ENCODE data around the gene ADAMTS17. TPM values are rescaled to one million over a fixed set of nuclear protein-coding genes. Genes with fewer than 3 reads are reported as not detected.
"Not testable (repeated sequence)": the region's sequence is repeated elsewhere in the genome, so short reads cannot be mapped to it uniquely, and the experiment has no call there.

ADAMTS17 gene
- total RNA-seq, 2 donors from 2014 or later: 4.0 to 6.8 TPM

- no peak for DNase-seq (ENCODE audit: low spot score)
- intact Hi-C loops (cut with DNase I): no loop called here
These were observed 348.5 kb downstream of the ADAMTS17 start for GRCh38 chr15:99993262-99993661.

GRCh38 chr15:99992611-99993231 is 349.1 kb downstream of the ADAMTS17 start:
- intact Hi-C loops (cut with DNase I): no loop called here

GRCh38 chr15:99989095-99989494 is 352.7 kb downstream of the ADAMTS17 start:
- intact Hi-C loops (cut with DNase I): no loop called here
- DNase-seq (ENCODE audit: low spot score): peak; percentile 64

More at GRCh38 chr15:99992611-99993231, 349.1 kb downstream of the ADAMTS17 start:
- peak; percentile 70 for DNase-seq (ENCODE audit: low spot score)

- intact Hi-C loops (cut with DNase I): no loop called here
- DNase-seq (ENCODE audit: low spot score): peak; percentile 43
These were observed 354.1 kb downstream of the ADAMTS17 start for GRCh38 chr15:99987701-99988100.

GRCh38 chr15:99987119-99987506 is 354.7 kb downstream of the ADAMTS17 start:
- no peak for DNase-seq (ENCODE audit: low spot score)
- intact Hi-C loops (cut with DNase I): no loop called here

GRCh38 chr15:99986297-99987118 is 355.3 kb downstream of the ADAMTS17 start:
- no peak for DNase-seq (ENCODE audit: low spot score)
- intact Hi-C loops (cut with DNase I): no loop called here

GRCh38 chr15:99985878-99986277 is 355.9 kb downstream of the ADAMTS17 start:
- no peak for DNase-seq (ENCODE audit: low spot score)
- intact Hi-C loops (cut with DNase I): no loop called here

GRCh38 chr15:99984491-99985243 is 357.1 kb downstream of the ADAMTS17 start:
- intact Hi-C loops (cut with DNase I): no loop called here
- no peak for DNase-seq (ENCODE audit: low spot score)

- intact Hi-C loops (cut with DNase I): no loop called here
- no peak for DNase-seq (ENCODE audit: low spot score)
These were observed 357.9 kb downstream of the ADAMTS17 start for GRCh38 chr15:99983886-99984286.

GRCh38 chr15:99983171-99983885 is 358.4 kb downstream of the ADAMTS17 start:
- no peak for DNase-seq (ENCODE audit: low spot score)
- intact Hi-C loops (cut with DNase I): no loop called here

GRCh38 chr15:99982662-99983061 is 359.1 kb downstream of the ADAMTS17 start:
- intact Hi-C loops (cut with DNase I): no loop called here
- DNase-seq (ENCODE audit: low spot score): no peak

GRCh38 chr15:99981839-99982658 is 359.7 kb downstream of the ADAMTS17 start:
- no peak for DNase-seq (ENCODE audit: low spot score)
- intact Hi-C loops (cut with DNase I): no loop called here

- intact Hi-C loops (cut with DNase I): no loop called here
- no peak for DNase-seq (ENCODE audit: low spot score)
These were observed 360.6 kb downstream of the ADAMTS17 start for GRCh38 chr15:99981191-99981647.

- DNase-seq (ENCODE audit: low spot score): no peak
- intact Hi-C loops (cut with DNase I): no loop called here
These were observed 361.0 kb downstream of the ADAMTS17 start for GRCh38 chr15:99980752-99981151.

GRCh38 chr15:99979886-99980285 is 361.9 kb downstream of the ADAMTS17 start:
- DNase-seq (ENCODE audit: low spot score); intact Hi-C loops (cut with DNase I): not testable (repeated sequence)

- intact Hi-C loops (cut with DNase I): no loop called here
- no peak for DNase-seq (ENCODE audit: low spot score)
These were observed 362.4 kb downstream of the ADAMTS17 start for GRCh38 chr15:99979371-99979770.

GRCh38 chr15:99978426-99978825 is 363.3 kb downstream of the ADAMTS17 start:
- intact Hi-C loops (cut with DNase I): no loop called here
- no peak for DNase-seq (ENCODE audit: low spot score)

GRCh38 chr15:99977929-99978328 is 363.8 kb downstream of the ADAMTS17 start:
- intact Hi-C loops (cut with DNase I): no loop called here
- no peak for DNase-seq (ENCODE audit: low spot score)
